IPS-18a (cell line): ENCODE results near the gene TUBA1A.

Experiments used
- H3K27ac ChIP-seq: one replicate; pipeline ENCODE4 v1.5.1; 2013; ENCODE audit warnings: low read length
- H3K27me3 ChIP-seq: one replicate; pipeline ENCODE4 v1.6.1; 2013; ENCODE audit warnings: mild to moderate bottlenecking, low read length; ENCODE audit not compliant: control insufficient read depth, insufficient read depth
- H3K36me3 ChIP-seq: one replicate; pipeline ENCODE4 v1.6.1; 2013; ENCODE audit warnings: low read depth, low read length; ENCODE audit not compliant: control insufficient read depth
- H3K4me1 ChIP-seq: one replicate; pipeline ENCODE4 v1.6.1; 2013; ENCODE audit warnings: low read depth, low read length; ENCODE audit not compliant: control insufficient read depth
- H3K4me3 ChIP-seq: one replicate; pipeline ENCODE4 v1.5.1; 2013; ENCODE audit warnings: low read length
- H3K9ac ChIP-seq: one replicate; pipeline ENCODE4 v1.6.1; 2013; ENCODE audit warnings: mild to moderate bottlenecking, low read length, moderate library complexity
- H3K9me3 ChIP-seq: one replicate; pipeline ENCODE4 v1.6.1; 2013; ENCODE audit warnings: low read depth, low read length; ENCODE audit not compliant: control insufficient read depth

Gene TUBA1A

DNA sequence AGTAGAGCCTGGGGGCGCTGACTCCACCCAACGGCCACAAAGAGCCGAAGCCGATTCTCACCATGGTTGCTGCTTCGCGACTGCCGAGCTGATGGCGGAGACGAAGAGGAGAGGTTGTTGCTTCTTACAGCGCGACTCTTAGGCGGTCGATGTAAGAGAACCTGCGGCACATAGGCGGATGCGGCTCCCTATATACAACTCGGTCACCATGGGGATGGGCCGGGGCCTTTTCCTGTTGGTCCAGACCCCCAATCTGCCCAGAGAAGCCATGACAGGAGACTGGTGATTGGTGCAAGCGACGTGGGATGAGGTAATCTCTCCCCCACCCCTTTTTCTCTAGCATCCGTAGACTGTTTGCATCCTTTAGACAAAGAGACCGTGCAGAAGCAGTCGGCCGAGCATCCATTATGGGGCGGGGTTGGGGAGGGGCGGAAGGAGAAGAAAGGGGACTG is at the start of gene TUBA1A:
TSS of gene TUBA1A (minus strand) at position 165 of the 452 bp plus-strand sequence. CDS start at position 64, 101 bp downstream.
- H3K4me3 ChIP-seq = peak within 1 kb of the TSS; percentile 96
- peaks cover 12% of the 10 kb centered on the region for H3K36me3 ChIP-seq
- peaks cover 4% of the 10 kb centered on the region for H3K4me1 ChIP-seq
- no peaks in the 10 kb centered on the region for H3K9me3 ChIP-seq
- no peaks in the 10 kb centered on the region for H3K27me3 ChIP-seq
- H3K9ac ChIP-seq = peak within 1 kb of the TSS; percentile 96
- H3K27ac ChIP-seq = peak within 1 kb of the TSS; percentile 85

DNA sequence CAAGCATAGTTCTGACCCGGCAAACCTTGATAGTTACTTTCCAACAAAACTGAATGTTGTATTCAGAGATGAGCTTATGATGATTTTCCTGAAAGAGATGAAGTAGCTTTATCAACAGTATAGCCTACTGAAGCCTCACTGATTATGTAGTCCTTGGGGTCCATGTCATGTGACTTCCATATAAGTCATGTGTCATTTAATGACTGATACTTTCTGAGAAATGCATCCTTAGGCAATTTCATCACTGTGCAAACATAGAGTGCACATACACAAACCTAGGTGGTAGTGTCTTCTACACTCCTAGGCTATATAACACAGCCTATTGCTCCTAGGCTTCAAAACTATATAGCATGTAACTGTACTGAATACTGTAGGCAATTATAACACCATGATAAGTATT is 47.5 kb upstream of the TUBA1A start:
- Histone ChIP-seq H3K27ac (no peak overlapping the region), H3K9ac (no peak overlapping the region)

GRCh38 chr12:49233842-49234526 is 45.1 kb upstream of the TUBA1A start:
- Histone ChIP-seq H3K4me3 (no peak overlapping the region), H3K36me3 (no peaks in the 10 kb centered on the region), H3K27ac (no peak overlapping the region), H3K9ac (no peak overlapping the region), H3K4me1 (peaks cover 24% of the 10 kb centered on the region), H3K27me3 (peaks cover 12% of the 10 kb centered on the region), H3K9me3 (no peaks in the 10 kb centered on the region)

More for the DNA sequence above, 47.5 kb upstream of the TUBA1A start:
- Histone ChIP-seq H3K4me1 (peaks cover 24% of the 10 kb centered on the region), H3K4me3 (no peak overlapping the region), H3K9me3 (no peaks in the 10 kb centered on the region), H3K27me3 (peaks cover 12% of the 10 kb centered on the region), H3K36me3 (no peaks in the 10 kb centered on the region)

- Histone ChIP-seq H3K27ac (no peak overlapping the region), H3K36me3 (no peaks in the 10 kb centered on the region), H3K9ac (peak overlapping the region; percentile 53), H3K9me3 (no peaks in the 10 kb centered on the region), H3K4me1 (peaks cover 24% of the 10 kb centered on the region), H3K27me3 (peaks cover 12% of the 10 kb centered on the region), H3K4me3 (peak overlapping the region; percentile 15)
These were observed 44.3 kb upstream of the TUBA1A start for GRCh38 chr12:49232940-49233841.

GRCh38 chr12:49231878-49232655 is 43.2 kb upstream of the TUBA1A start:
- Histone ChIP-seq H3K36me3 (no peaks in the 10 kb centered on the region), H3K27ac (no peak overlapping the region), H3K9me3 (no peaks in the 10 kb centered on the region), H3K27me3 (peaks cover 12% of the 10 kb centered on the region), H3K4me3 (no peak overlapping the region), H3K4me1 (peaks cover 24% of the 10 kb centered on the region), H3K9ac (peak overlapping the region; percentile 53)

DNA sequence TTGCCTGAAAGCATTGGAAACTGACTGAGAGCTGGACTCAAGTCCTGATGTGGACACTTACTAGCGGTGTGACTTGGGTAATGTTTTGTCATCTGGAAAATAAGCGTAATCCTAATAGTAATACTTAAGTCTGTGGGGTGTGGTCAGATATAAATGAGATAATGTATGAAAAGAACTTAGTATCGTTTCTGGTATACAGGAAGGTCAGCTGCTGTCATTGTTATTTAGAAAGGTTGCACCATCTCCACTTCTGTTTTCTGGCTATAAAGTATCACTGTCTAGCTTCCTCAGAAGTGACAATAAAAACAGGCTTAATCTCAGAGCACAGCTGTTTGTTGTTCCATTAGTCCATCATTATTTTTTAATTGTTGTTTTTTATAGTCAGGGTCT is 41.9 kb upstream of the TUBA1A start:
- Histone ChIP-seq H3K4me1 (peaks cover 24% of the 10 kb centered on the region), H3K4me3 (no peak overlapping the region), H3K9me3 (no peaks in the 10 kb centered on the region), H3K27me3 (peaks cover 12% of the 10 kb centered on the region), H3K27ac (no peak overlapping the region), H3K36me3 (no peaks in the 10 kb centered on the region), H3K9ac (no peak overlapping the region)

DNA sequence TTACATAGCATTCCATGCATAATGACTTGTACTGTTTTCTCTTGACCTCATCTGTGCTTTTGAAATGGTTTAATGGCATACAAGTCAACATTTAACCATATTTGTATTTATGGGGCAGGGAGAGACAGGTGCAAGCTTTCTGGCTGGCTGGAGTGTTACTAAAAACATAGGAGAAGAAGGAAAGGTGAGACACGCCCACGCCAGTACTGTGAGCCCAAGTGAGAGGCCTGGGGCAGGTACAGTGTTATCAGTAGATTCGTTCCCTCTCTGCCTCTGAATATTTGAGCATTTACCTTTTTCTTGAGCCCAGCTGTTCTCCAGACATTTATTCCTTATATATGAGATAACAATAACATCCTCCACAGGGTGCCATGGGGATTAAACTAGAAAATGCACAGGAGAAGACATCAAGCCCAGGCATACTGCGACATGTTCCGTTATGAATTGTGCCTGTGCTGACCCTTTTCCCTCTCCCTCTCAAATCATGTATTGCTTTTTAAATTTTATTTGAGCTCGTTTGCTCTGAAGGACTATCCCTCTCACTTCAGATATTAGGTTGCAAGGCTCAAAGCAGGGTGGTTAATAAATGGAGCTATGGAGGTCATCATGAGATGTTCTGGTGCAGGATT is 41.4 kb upstream of the TUBA1A start:
- Histone ChIP-seq H3K9me3 (no peaks in the 10 kb centered on the region), H3K9ac (no peak overlapping the region), H3K27ac (no peak overlapping the region), H3K27me3 (peaks cover 12% of the 10 kb centered on the region), H3K4me1 (peaks cover 24% of the 10 kb centered on the region), H3K36me3 (no peaks in the 10 kb centered on the region), H3K4me3 (no peak overlapping the region)

GRCh38 chr12:49228653-49229052 is 39.8 kb upstream of the TUBA1A start:
- H3K9me3 ChIP-seq = no peaks in the 10 kb centered on the region
- H3K27me3 ChIP-seq = peaks cover 6% of the 10 kb centered on the region
- H3K36me3 ChIP-seq = no peaks in the 10 kb centered on the region
- no peak overlapping the region for H3K4me3 ChIP-seq
- no peak overlapping the region for H3K9ac ChIP-seq
- peaks cover 18% of the 10 kb centered on the region for H3K4me1 ChIP-seq
- H3K27ac ChIP-seq = no peak overlapping the region

GRCh38 chr12:49227713-49228112 is 38.8 kb upstream of the TUBA1A start:
- no peak overlapping the region for H3K4me3 ChIP-seq
- H3K4me1 ChIP-seq = peaks cover 9% of the 10 kb centered on the region
- H3K36me3 ChIP-seq = no peaks in the 10 kb centered on the region
- no peak overlapping the region for H3K9ac ChIP-seq
- H3K9me3 ChIP-seq = no peaks in the 10 kb centered on the region
- H3K27ac ChIP-seq = no peak overlapping the region
- no peaks in the 10 kb centered on the region for H3K27me3 ChIP-seq

DNA sequence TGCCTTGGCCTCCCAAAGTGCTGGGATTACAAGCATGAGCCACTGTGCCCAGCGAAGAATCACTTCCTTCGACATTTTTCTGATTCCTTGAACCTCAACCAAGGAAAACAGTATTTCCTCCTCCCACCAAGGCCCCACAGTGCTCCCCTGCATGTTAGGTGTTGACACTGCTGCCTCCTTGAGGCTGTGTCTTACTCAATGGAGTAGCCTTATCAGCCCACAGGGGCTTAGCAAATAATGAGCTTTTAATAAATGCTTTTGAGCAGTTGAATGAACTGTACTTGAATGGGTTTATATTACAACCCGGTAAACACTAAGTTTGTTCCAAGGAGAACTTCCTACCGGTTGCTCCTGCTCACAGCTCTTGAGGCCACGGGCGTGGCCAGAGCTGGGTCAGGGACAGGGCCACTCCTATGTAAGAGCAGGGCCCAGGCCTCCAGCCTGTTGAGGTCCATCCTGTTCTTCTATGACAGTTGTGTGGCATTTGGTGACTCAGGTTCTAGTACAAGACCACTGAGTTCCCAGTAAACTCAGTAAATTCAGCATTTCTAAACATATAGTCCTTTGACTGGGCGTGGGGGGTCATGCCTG is 36.8 kb upstream of the TUBA1A start:
- Histone ChIP-seq H3K27ac (no peak overlapping the region), H3K27me3 (no peaks in the 10 kb centered on the region), H3K9me3 (no peaks in the 10 kb centered on the region), H3K4me3 (no peak overlapping the region), H3K4me1 (no peaks in the 10 kb centered on the region), H3K36me3 (no peaks in the 10 kb centered on the region), H3K9ac (no peak overlapping the region)
